Epithelial cell of prostate (primary cell): Measurements from ENCODE around the gene ABHD10.
"Not testable (repeated sequence)": the region's sequence is repeated elsewhere in the genome, so short reads cannot be mapped to it uniquely, and the experiment has no call there.

Experiments
- DNase-seq: peaks from one replicate; pipeline ENCODE4 v3.0.0-alpha.2; 2011; ENCODE audit warnings: low read depth, low spot score
- H3K27ac ChIP-seq: fragments of 450-650 bp; 2 replicates; pipeline ENCODE4 v1.5.1; 2017; ENCODE audit warnings: mild to moderate bottlenecking

The ABHD10 gene

GRCh38 chr3:112017091-112017490, 38.3 kb downstream of the ABHD10 start:
- DNase-seq: no peak
- no peak overlapping the region for H3K27ac ChIP-seq

GRCh38 chr3:112018712-112019111, 39.9 kb downstream of the ABHD10 start:
- no peak for DNase-seq
- no peak overlapping the region for H3K27ac ChIP-seq

GRCh38 chr3:112019716-112020115, 40.9 kb downstream of the ABHD10 start:
- DNase-seq: no peak
- H3K27ac ChIP-seq: no peak overlapping the region

GRCh38 chr3:112020674-112021085, 41.9 kb downstream of the ABHD10 start:
- H3K27ac ChIP-seq: no peak overlapping the region
- DNase-seq: no peak

DNA sequence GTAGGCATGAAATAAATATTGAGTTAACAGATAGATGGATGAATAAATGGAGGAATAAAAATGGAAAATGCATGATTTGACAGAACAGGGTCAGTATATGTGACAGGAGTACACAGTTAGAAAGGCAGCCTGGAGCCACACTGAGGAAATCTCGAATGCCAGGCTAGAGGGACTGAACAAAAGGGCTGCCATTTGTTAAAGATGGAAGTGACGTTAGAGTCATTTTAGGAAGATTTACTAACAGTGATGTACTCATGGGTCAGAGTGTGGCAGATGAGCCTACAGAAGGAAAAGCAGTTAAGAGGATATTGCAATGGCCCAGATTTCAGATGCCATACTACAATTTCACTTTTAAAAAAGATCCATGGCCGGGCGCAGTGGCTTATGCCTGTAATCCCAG, 48.3 kb downstream of the ABHD10 start:
- no peak overlapping the region for H3K27ac ChIP-seq
- DNase-seq: no peak

DNA sequence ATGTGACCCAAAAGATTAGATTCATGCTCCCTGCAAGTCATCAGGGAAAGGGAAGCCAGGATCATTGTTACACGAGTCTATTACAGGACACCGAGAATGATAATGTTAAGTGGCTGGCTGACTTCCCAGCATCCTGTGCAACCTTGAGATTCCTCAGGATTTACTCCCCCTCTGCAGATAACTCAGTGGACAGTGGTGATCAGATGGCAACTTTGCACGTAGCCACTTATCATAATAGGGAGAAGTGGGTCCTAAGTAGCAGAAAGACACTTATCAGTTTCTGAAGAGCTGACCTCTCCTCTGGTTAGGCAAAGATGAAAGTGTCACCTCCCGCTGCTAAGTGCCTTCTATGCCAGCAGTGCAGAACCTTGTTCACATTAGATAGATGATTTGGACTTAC, 49.0 kb downstream of the ABHD10 start:
- no peak for DNase-seq
- no peak overlapping the region for H3K27ac ChIP-seq

GRCh38 chr3:112030901-112031300, 52.1 kb downstream of the ABHD10 start:
- no peak overlapping the region for H3K27ac ChIP-seq
- no peak for DNase-seq

DNA sequence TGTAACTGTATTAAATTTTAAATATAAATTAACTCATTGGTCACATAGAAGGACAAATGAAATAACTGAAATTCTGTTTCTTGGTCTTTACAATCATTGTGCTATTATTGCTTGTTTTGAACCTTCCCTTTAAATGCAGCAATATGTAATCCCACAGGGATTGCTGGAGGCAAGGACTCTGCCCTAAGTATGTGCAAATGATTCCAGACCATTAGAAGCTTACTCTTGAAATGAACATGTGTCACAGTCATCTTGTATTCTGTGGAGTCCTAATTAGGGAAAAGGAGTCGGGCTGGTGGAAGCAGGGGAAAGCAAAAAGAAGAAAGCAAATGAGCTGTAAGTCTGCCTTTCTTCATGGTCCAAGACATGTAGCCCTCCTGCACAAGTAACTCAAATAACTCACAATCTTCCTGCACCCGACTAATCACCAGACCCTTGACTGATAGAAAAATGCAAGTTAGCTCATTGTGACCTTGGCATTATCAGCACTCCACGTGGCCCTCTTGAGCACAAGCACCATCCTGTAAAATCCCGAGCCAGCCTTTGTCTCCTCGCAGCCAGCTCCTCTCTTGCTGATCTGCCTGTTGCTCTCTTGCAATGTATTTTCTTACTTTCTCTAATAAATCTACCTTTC, 53.4 kb downstream of the ABHD10 start:
- no peak overlapping the region for H3K27ac ChIP-seq
- no peak for DNase-seq

DNA sequence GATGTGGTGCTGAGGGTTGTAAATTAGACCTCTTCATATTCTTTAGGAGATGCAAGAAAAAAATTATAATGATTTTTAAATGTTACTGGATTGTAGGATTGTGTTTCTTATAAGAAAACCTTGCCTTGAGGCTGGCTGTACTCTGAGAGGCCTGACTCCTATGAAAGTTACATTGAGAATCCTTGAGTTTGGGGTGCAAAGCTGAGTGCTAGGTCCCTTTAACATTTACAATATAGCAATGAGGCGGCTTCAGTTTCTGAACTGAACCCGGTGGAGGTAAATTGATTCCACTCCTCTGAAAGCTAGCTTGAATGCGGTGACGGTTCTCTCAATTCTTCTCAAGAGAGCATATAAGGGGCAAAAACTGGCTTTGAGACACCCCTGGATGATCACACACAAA, 55.6 kb downstream of the ABHD10 start, which contains the start of gene TMPRSS7:
Gene TMPRSS7 (plus strand): TSS at position 301 of the 400 bp plus-strand sequence. CDS start 110 bp downstream, outside the sequence.
- no peak for DNase-seq
- H3K27ac ChIP-seq: no peak within 1 kb of the TSS

DNA sequence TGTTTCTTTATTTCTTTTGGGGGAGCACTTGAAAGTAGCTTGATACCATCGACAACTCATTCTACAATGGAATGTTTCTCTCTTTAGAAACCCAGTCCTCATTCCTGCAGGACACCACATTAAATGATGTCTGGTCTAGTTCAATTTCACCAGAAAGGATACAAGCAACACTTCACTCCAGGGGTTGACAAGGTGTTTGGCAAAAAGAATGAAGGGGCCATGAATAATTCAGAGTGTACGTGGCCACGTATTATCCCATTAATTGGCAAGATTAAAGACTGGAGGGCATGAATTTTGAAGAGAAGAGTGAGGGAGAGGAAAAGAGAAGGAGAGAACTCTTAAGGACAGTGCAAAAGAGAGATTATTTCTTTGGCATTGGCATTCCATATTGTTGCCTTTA, 56.4 kb downstream of the ABHD10 start:
- no peak for DNase-seq
- no peak overlapping the region for H3K27ac ChIP-seq

- not testable (repeated sequence) for DNase-seq
Measured at GRCh38 chr3:112037194-112037593, 58.4 kb downstream of the ABHD10 start.

DNA sequence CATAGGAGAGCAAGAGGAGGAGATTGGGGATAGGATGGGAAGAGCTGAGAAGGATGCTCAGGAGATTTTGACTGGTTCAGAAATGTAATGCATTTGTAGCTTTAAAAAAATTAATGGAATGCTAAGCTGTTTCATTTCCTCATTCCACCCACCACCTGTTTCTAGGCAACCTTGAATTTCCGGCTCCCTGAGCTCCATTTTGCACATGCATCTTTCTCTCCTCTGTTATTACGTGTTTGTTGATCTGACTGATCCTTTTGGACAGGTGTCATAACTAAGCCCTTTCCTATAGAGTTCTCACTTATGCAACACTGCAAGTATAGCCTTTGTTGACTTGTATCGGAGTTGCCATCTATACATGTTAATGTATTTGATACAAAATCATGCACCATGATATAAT, 60.0 kb downstream of the ABHD10 start:
- peak; percentile 41 for DNase-seq
- peak overlapping the region; percentile 16 for H3K27ac ChIP-seq

More at GRCh38 chr3:112037194-112037593, 58.4 kb downstream of the ABHD10 start:
- not testable (repeated sequence) for H3K27ac ChIP-seq

GRCh38 chr3:112041321-112041720, 62.5 kb downstream of the ABHD10 start:
- no peak overlapping the region for H3K27ac ChIP-seq
- no peak for DNase-seq

- DNase-seq: no peak
- H3K27ac ChIP-seq: no peak overlapping the region
Measured at GRCh38 chr3:112042842-112043280, 64.0 kb downstream of the ABHD10 start.
